GM23338 (cell line): ENCODE results near the gene FKBP1B. TPM values are rescaled to one million over a fixed set of nuclear protein-coding genes. Genes with fewer than 3 reads are reported as not detected.

Experiments
- ATAC-seq: fragments of 200-7000 bp; cut with Tn5 transposase; 3 replicates; pipeline ENCODE4 v1.9.1; 2020
- DNase-seq: peaks from one replicate; pipeline ENCODE4 v3.0.0-alpha.2; 2015; ENCODE audit warnings: low spot score
- H2AFZ ChIP-seq: fragments of 200-600 bp; sonication (generic); 2 replicates; pipeline ENCODE4 v1.8.0; 2016; ENCODE audit warnings: antibody characterized with exemption, mild to moderate bottlenecking, moderate library complexity
- H3F3A ChIP-seq: fragments of 200-600 bp; sonication (generic); replicated peaks from 2 replicates; pipeline ENCODE4 v1.8.0; 2017; ENCODE audit warnings: antibody characterized with exemption, mixed run types, low read depth
- H3K27ac ChIP-seq: fragments of 200-600 bp; sonication (generic); 2 replicates; pipeline ENCODE4 v1.6.1; 2016; ENCODE audit warnings: low read depth
- H3K27me3 ChIP-seq: fragments of 200-600 bp; sonication (generic); 2 replicates; pipeline ENCODE4 v1.8.0; 2016; ENCODE audit warnings: mild to moderate bottlenecking, mixed run types, moderate library complexity; ENCODE audit not compliant: insufficient read depth
- H3K36me3 ChIP-seq: fragments of 200-600 bp; sonication (generic); 2 replicates; pipeline ENCODE4 v1.8.0; 2016; ENCODE audit warnings: mild to moderate bottlenecking; ENCODE audit not compliant: insufficient read depth
- H3K4me1 ChIP-seq: fragments of 200-600 bp; sonication (generic); 2 replicates; pipeline ENCODE4 v1.8.0; 2016; ENCODE audit warnings: mild to moderate bottlenecking, moderate library complexity; ENCODE audit not compliant: insufficient read depth
- H3K4me2 ChIP-seq: fragments of 200-600 bp; sonication (generic); 2 replicates; pipeline ENCODE4 v1.7.1; 2017; ENCODE audit warnings: mixed run types
- H3K4me3 ChIP-seq: fragments of 200-600 bp; sonication (generic); 2 replicates; pipeline ENCODE4 v1.6.1; 2016; ENCODE audit warnings: mixed run types
- H3K79me2 ChIP-seq: fragments of 200-600 bp; sonication (generic); replicated peaks from 2 replicates; pipeline ENCODE4 v1.8.0; 2017; ENCODE audit warnings: mild to moderate bottlenecking; ENCODE audit not compliant: insufficient read depth
- H3K9me2 ChIP-seq: fragments of 200-600 bp; sonication (generic); 2 replicates; pipeline ENCODE4 v1.8.0; 2017; ENCODE audit not compliant: insufficient read depth
- H4K20me1 ChIP-seq: fragments of 200-600 bp; sonication (generic); replicated peaks from 2 replicates; pipeline ENCODE4 v1.8.0; 2017; ENCODE audit warnings: mild to moderate bottlenecking; ENCODE audit not compliant: insufficient read depth
- H3K27ac Mint-ChIP-seq: 2 replicates; pipeline ENCODE4 v1.8.0; 2020; ENCODE audit warnings: inconsistent platforms, mild to moderate bottlenecking, moderate library complexity, mixed read lengths
- H3K27me3 Mint-ChIP-seq: 3 replicates; pipeline ENCODE4 v1.8.0; 2022; ENCODE audit warnings: low read depth, mild to moderate bottlenecking, moderate library complexity, mixed read lengths, inconsistent platforms; ENCODE audit not compliant: insufficient read depth, poor library complexity
- H3K36me3 Mint-ChIP-seq: 3 replicates; pipeline ENCODE4 v1.8.0; 2021; ENCODE audit warnings: low read depth, mild to moderate bottlenecking, inconsistent platforms, moderate library complexity, mixed read lengths
- H3K4me1 Mint-ChIP-seq: 3 replicates; pipeline ENCODE4 v1.8.0; 2020; ENCODE audit warnings: mild to moderate bottlenecking, inconsistent platforms, mixed read lengths
- H3K4me3 Mint-ChIP-seq: 3 replicates; pipeline ENCODE4 v1.8.0; 2021; ENCODE audit warnings: moderate library complexity, mild to moderate bottlenecking, inconsistent platforms, mixed read lengths
- H3K9me3 Mint-ChIP-seq: 3 replicates; pipeline ENCODE4 v1.8.0; 2020; ENCODE audit warnings: moderate library complexity, mild to moderate bottlenecking, inconsistent platforms, mixed read lengths
- CREB1 ChIP-seq: fragments of 250-450 bp; sonication (Bioruptor Pico); IDR thresholded peaks from 2 replicates; pipeline ENCODE4 v1.5.0; 2020; ENCODE audit warnings: low read depth, mild to moderate bottlenecking, moderate library complexity
- EZH2 ChIP-seq: fragments of 200-600 bp; sonication (generic); IDR thresholded peaks from one replicate; pipeline ENCODE4 v1.8.0; 2017; ENCODE audit warnings: antibody characterized with exemption, mild to moderate bottlenecking, low read depth; ENCODE audit not compliant: unreplicated experiment
- EZH2phosphoT487 ChIP-seq: fragments of 200-600 bp; sonication (generic); IDR thresholded peaks from one replicate; pipeline ENCODE4 v1.8.1; 2018; ENCODE audit warnings: antibody characterized with exemption; ENCODE audit not compliant: unreplicated experiment
- NANOG ChIP-seq: IDR thresholded peaks from 2 replicates; pipeline ENCODE4 v1.6.1; 2016; ENCODE audit warnings: antibody characterized with exemption, borderline replicate concordance
- POLR2AphosphoS5 ChIP-seq: IDR thresholded peaks from 2 replicates; pipeline ENCODE4 v1.6.1; 2016; ENCODE audit warnings: antibody characterized with exemption, low read depth
- STAT1 ChIP-seq: IDR thresholded peaks from one replicate; pipeline ENCODE4 v1.6.1; 2016; ENCODE audit warnings: antibody characterized with exemption; ENCODE audit not compliant: unreplicated experiment
- ZNF114 ChIP-seq: fragments of 250-450 bp; sonication (Bioruptor Pico); IDR thresholded peaks from 2 replicates; pipeline ENCODE4 v1.5.0; 2020; ENCODE audit warnings: mild to moderate bottlenecking, moderate library complexity
- ZNF331 ChIP-seq: fragments of 250-450 bp; sonication (Bioruptor Pico); IDR thresholded peaks from 2 replicates; pipeline ENCODE4 v1.5.0; 2020; ENCODE audit warnings: low read depth, mild to moderate bottlenecking, moderate library complexity
- polyA plus RNA-seq: library from polyadenylated mRNA; unstranded; fragments of >200 nt; fragmentation: Nextera tagmentation; extraction: Ambion mirVana; gene quantifications from 2 replicates; pipeline ENCODE4 v1.2.1, GENCODE V29; 2016
- total RNA-seq: library from RNA; depleted of rRNA; stranded (reverse); fragments of >200 nt; shearing (Covaris generic); gene quantifications from 2 replicates; pipeline ENCODE4 v1.2.3, GENCODE V29; 2014
- TF ChIP-seq, protein P1 (sequence below), 2 experiments: fragments of 200-600 bp in 1 of 2; sonication (generic) in 1 of 2; conservative IDR thresholded peaks; 2 replicates each; pipeline versions ENCODE4 v1.5.1 to v1.6.1; 2016 to 2017; ENCODE audit warnings: antibody characterized with exemption in 2 of 2, low read depth in 2 of 2, mild to moderate bottlenecking in 2 of 2, moderate library complexity in 1 of 2
- TF ChIP-seq, protein P2 (sequence below): IDR thresholded peaks from one replicate; pipeline ENCODE4 v1.6.1; 2018; ENCODE audit warnings: antibody characterized with exemption; ENCODE audit not compliant: unreplicated experiment
- TF ChIP-seq, protein P3 (sequence below): IDR thresholded peaks from 2 replicates; pipeline ENCODE4 v1.6.1; 2016; ENCODE audit warnings: antibody characterized with exemption

The FKBP1B gene
- total and polyA plus RNA-seq, 2 experiments from 2014 or later: 48.2 to 77.1 TPM

DNA sequence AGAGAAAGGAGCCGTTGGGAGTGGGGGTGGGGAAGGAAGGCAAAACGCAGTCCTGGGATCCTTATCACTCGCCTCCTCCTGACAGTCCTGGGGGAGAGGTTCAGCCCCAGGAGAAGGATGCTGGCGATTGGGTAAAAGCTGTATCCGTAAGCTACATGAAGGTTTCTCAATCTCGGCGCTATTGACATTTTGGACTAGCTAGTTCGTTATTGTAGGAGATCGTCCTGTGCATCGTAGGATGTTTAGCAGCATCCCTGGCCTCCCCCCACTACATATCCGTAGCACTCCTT, 35.6 kb downstream of the FKBP1B start (continued):
- TF ChIP-seq, protein P1, sequence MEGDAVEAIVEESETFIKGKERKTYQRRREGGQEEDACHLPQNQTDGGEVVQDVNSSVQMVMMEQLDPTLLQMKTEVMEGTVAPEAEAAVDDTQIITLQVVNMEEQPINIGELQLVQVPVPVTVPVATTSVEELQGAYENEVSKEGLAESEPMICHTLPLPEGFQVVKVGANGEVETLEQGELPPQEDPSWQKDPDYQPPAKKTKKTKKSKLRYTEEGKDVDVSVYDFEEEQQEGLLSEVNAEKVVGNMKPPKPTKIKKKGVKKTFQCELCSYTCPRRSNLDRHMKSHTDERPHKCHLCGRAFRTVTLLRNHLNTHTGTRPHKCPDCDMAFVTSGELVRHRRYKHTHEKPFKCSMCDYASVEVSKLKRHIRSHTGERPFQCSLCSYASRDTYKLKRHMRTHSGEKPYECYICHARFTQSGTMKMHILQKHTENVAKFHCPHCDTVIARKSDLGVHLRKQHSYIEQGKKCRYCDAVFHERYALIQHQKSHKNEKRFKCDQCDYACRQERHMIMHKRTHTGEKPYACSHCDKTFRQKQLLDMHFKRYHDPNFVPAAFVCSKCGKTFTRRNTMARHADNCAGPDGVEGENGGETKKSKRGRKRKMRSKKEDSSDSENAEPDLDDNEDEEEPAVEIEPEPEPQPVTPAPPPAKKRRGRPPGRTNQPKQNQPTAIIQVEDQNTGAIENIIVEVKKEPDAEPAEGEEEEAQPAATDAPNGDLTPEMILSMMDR (conservative IDR thresholded peaks at IDR 0.05; ENCODE audit: low read depth in 2 of 2): no peak
- no peak for TF ChIP-seq ZNF114 (CRISPR knock-in tag)
- no peak for TF ChIP-seq NANOG
- TF ChIP-seq, protein P2, sequence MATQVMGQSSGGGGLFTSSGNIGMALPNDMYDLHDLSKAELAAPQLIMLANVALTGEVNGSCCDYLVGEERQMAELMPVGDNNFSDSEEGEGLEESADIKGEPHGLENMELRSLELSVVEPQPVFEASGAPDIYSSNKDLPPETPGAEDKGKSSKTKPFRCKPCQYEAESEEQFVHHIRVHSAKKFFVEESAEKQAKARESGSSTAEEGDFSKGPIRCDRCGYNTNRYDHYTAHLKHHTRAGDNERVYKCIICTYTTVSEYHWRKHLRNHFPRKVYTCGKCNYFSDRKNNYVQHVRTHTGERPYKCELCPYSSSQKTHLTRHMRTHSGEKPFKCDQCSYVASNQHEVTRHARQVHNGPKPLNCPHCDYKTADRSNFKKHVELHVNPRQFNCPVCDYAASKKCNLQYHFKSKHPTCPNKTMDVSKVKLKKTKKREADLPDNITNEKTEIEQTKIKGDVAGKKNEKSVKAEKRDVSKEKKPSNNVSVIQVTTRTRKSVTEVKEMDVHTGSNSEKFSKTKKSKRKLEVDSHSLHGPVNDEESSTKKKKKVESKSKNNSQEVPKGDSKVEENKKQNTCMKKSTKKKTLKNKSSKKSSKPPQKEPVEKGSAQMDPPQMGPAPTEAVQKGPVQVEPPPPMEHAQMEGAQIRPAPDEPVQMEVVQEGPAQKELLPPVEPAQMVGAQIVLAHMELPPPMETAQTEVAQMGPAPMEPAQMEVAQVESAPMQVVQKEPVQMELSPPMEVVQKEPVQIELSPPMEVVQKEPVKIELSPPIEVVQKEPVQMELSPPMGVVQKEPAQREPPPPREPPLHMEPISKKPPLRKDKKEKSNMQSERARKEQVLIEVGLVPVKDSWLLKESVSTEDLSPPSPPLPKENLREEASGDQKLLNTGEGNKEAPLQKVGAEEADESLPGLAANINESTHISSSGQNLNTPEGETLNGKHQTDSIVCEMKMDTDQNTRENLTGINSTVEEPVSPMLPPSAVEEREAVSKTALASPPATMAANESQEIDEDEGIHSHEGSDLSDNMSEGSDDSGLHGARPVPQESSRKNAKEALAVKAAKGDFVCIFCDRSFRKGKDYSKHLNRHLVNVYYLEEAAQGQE: no peak
- no peak for TF ChIP-seq ZNF331 (CRISPR knock-in tag)
- no peak for TF ChIP-seq EZH2
- no peak for TF ChIP-seq EZH2phosphoT487
- TF ChIP-seq CREB1: no peak
- TF ChIP-seq, protein P3, sequence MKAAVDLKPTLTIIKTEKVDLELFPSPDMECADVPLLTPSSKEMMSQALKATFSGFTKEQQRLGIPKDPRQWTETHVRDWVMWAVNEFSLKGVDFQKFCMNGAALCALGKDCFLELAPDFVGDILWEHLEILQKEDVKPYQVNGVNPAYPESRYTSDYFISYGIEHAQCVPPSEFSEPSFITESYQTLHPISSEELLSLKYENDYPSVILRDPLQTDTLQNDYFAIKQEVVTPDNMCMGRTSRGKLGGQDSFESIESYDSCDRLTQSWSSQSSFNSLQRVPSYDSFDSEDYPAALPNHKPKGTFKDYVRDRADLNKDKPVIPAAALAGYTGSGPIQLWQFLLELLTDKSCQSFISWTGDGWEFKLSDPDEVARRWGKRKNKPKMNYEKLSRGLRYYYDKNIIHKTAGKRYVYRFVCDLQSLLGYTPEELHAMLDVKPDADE: no peak
- TF ChIP-seq STAT1: no peak

DNA sequence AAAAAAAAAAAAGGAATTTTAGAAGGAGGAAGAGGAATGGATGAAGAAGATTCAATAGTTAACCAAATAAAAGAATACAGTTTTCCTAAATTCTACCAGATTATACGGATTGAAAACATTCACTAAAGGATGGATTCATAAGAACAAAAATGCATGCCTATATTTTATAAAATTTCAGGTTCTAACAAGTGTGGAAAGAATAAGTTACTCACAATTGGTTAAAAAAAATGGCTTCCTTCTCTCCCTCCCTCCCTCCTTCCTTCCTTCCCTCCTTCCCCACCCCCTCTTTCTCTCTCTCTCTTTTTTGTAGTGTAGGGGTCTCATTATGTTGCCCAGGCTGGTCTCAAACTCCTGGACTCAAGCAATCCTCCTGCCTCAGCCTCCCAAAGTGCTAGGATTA, 36.7 kb downstream of the FKBP1B start:
- H3K4me2 ChIP-seq: no peak overlapping the region
- 0 out of 2 replicates have a peak, but pooled peaks cover 6% of the 10 kb centered on the region for H3K36me3 ChIP-seq
- H2AFZ ChIP-seq: peak overlapping the region; percentile 76
- no peaks in the 10 kb centered on the region for H4K20me1 ChIP-seq
- no peak overlapping the region for H3K4me3 Mint-ChIP-seq
- H3K27me3 ChIP-seq: no peaks in the 10 kb centered on the region
- peaks cover 4% of the 10 kb centered on the region for H3K79me2 ChIP-seq
- H3K4me3 ChIP-seq: no peak overlapping the region
- H3K4me1 Mint-ChIP-seq: peaks cover 19% of the 10 kb centered on the region
- ATAC-seq (no peak), DNase-seq (no peak)
- H3F3A ChIP-seq: peaks cover 12% of the 10 kb centered on the region; the same call in 1 of the 2 replicates
- H3K27ac Mint-ChIP-seq: no peak overlapping the region
- peaks cover 11% of the 10 kb centered on the region for H3K4me1 ChIP-seq
- H3K27ac ChIP-seq: no peak overlapping the region
- H3K9me3 Mint-ChIP-seq: no peaks in the 10 kb centered on the region
- peaks cover 25% of the 10 kb centered on the region for H3K36me3 Mint-ChIP-seq
- no peaks in the 10 kb centered on the region for H3K9me2 ChIP-seq
- peaks cover 7% of the 10 kb centered on the region for H3K27me3 Mint-ChIP-seq
- TF ChIP-seq ZNF331 (CRISPR knock-in tag) (no peak), EZH2phosphoT487 (no peak), STAT1 (no peak), EZH2 (no peak), POLR2AphosphoS5 (no peak)
- TF ChIP-seq, protein P2: no peak
- TF ChIP-seq, protein P3: no peak
